HG03108 (cell line): ENCODE data around the gene METAP1.
"Not testable (repeated sequence)": the region's sequence is repeated elsewhere in the genome, so short reads cannot be mapped to it uniquely, and the experiment has no call there.

ENCODE experiments used
- ATAC-seq: cut with Tn5 transposase; IDR thresholded peaks from one replicate; pipeline ENCODE4 v1.9.1; 2021; ENCODE audit warnings: moderate library complexity; ENCODE audit not compliant: unreplicated experiment

Gene METAP1

GRCh38 chr4:99054428-99054994 lies 59.0 kb downstream of the METAP1 start:
- peak; percentile 67 for ATAC-seq

DNA sequence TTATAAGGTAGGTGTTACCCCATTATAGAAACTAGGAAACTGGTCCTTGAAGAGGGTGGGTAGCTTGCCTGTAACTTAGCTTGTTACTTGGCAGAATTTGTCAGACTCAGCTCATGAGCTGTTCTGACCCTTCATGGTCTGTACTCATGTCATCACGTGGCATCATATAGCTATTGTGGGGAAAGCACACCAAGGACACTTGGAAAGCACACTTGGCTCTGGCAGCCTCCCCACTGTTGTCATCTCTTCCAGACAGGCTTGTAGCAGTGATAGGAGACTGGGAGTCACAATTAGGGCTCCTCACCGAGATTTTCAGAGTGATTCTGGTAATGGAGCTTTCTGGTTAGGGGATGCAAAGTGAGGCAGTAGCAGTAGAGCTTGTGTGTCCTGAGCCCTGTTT lies 62.7 kb downstream of the METAP1 start:
- no peak for ATAC-seq

DNA sequence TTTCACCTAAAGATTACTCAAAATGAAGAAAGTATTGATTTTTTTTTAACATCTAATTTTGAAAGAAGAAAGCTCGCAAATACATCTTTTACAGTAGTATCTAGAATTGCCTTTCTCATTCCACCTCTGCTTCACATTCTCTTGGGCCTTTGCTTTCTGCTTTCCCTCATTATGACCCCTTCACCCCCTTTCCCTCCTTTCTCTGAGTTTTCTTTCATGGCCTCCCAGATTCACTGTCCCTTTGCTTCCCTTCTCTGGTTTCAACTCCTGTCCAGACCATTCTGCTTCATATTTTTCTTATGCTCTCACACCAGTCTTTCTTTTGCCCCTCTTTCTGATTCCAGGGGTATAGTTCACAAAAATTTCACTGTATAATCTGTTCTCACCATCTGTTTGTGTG lies 64.0 kb downstream of the METAP1 start:
- no peak for ATAC-seq

GRCh38 chr4:99061048-99061700 lies 65.7 kb downstream of the METAP1 start:
- no peak for ATAC-seq

DNA sequence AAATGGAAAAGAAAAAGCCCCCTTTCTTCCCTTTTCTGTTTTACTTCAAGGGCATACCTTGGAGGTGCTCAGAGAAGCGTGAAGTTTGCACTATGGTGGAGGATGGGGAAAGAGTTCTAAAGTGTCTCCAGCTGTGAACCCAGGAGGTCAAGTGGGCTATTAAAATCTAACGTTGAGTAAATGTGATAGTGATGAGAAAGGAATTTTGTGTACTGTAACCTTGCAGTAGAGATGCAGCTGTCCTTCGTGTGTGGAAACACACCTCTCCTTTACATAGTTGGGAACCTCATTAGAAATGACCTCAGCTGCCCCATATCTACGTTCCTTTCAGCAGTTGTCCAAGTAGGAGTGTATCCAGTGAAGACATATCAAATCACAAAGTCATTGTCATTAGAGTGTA lies 66.6 kb downstream of the METAP1 start:
- no peak for ATAC-seq

GRCh38 chr4:99065521-99065920 lies 70.0 kb downstream of the METAP1 start:
- ATAC-seq = not testable (repeated sequence)

DNA sequence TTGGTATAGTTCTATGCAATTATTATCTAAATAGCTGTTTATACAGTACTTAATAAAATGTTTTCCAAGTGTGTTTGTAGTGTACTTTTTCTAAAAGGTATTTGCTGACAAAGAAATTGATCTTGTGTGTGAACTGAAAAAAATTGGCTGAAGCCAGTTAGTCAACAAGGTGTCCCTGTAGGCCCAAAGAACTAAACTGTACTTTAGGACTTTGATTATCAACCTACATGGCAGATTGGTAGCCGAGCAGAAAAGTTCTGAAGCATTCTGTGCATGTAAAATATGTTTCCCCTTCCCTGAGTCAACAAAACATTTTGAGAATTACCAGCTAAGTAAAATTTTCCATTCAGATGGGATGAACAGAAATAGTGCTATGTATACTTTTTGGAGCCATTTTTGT lies 72.1 kb downstream of the METAP1 start:
- no peak for ATAC-seq

- no peak for ATAC-seq
These were observed 75.6 kb downstream of the METAP1 start for GRCh38 chr4:99071159-99071558.

GRCh38 chr4:99074816-99075215 lies 79.3 kb downstream of the METAP1 start:
- no peak for ATAC-seq

DNA sequence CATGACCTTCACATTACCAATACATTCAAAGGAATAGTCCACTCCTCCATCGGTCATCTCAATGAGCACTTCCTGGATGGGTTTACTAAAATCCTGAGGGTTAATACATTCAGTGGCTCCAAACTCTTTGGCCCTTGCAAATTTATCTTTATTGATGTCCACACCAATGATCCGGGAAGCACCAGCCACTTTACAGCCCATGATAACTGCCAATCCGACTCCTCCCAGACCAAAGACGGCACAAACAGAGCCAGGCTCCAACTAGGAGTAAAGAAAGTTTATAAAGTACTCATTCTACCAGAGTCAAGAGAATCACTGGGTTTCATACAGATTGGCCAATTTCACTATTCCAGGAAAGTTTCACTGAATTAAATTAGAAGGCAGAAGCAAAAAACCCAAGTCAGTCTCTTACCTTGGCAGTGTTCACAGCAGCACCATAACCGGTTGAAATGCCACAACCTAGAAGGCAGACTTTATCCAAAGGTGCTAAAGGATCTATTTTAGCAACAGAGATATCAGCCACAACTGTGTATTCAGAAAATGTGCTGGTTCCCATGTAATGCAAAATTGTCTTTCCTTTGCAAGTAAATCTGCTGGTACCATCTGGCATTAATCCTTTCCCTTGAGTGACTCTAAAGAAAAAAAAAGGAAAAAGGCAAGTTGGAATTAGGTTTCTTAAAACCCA lies 80.9 kb downstream of the METAP1 start:
- no peak for ATAC-seq

GRCh38 chr4:99077177-99077576 lies 81.7 kb downstream of the METAP1 start:
- ATAC-seq = no peak

DNA sequence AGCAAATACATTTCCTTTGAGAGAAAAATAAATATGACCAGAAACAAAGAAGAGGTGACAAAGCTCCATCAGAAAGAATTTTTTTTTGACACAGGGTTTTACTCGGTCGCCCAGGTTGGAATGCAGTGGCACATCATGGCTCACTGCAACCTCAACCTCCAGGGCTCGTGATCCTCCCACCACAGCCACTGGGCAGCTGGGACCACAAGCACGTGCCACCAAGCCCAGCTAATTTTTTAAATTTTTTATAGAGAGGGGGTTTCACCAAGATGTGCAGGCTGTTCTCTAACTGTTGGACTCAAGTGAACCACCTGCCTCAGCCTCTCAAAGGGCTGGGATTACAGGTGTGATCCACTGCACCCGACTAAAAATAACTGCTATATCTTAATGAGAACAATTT lies 82.8 kb downstream of the METAP1 start:
- no peak for ATAC-seq

DNA sequence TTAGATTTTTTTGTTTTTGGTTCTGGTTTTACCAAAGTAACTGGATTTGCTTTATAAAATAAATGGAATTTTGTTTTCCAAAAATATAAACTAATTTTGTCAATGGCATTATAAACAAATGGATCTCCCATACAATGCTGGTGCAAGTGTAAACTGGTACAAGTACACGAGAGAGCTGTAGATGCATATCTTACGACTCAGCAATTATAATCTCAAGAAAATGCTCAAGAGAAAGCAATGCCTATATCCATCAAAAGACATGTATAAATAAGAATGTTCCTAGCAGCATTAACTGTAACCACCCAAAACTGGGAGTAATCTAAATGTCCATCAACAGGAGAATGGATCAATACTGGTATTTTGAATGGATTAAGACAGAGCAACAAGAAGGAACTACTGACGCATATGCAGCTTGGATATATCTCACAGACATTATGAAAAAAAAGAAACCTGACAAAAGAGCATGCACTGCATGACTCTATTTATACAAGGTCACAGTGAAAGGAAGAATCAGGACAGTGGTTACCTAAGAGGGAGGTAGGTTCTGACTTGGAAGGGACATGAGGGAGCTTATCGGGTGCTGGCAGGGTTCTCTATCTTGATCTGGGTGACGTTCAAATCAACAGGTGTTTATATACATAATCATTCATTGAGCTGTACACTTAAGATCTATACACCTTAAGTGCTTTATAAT lies 83.6 kb downstream of the METAP1 start:
- no peak for ATAC-seq

DNA sequence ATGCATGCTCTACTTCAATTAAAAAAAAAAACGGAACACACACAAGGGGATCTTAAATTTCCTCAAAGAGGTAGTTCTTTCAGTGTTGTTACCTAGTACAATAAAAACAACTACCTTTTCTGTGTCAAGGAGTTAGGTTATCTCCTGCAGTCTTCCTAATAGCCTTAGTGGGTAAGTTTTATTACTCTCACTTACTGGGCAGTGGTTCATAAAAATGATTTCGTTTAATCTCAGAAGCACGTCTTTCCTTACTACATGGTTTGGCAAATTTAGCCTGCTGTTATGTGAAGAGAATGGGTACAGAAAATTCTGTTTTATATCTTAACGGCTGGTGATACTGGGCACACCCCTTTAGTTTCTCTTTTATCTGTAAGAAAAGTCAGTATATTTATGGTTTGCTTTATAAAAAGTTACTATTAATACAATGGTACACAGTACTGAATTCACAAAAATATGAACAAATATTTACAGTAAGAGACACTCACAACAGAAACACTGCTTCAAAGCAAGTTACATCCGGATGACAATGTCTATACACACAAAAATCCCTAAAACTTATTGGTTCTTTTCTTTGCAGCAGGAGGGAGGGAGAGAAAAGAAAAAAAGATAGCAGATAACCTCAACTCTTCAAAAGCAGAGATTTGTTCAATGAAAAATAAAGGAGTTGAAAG lies 84.2 kb downstream of the METAP1 start:
- ATAC-seq = no peak

DNA sequence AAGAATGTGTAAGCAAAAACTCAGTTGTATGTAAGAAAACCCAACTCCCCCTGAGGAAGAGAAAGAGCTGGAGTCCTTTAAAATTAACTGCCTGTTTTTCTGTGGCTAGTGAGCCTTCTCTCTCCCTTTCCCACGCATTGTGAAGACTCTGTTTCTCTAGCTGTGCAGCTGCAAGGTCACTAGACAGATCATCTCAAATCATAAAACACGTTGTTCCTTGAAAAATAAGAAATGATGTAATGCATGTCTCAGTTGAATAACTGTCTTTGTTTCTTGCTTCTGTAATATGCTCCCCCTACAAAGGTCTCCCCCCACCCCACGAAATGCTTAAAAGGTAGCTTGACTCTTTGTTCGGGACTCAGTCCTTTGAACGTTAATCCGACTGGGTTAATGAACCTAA lies 85.3 kb downstream of the METAP1 start:
- not testable (repeated sequence) for ATAC-seq

DNA sequence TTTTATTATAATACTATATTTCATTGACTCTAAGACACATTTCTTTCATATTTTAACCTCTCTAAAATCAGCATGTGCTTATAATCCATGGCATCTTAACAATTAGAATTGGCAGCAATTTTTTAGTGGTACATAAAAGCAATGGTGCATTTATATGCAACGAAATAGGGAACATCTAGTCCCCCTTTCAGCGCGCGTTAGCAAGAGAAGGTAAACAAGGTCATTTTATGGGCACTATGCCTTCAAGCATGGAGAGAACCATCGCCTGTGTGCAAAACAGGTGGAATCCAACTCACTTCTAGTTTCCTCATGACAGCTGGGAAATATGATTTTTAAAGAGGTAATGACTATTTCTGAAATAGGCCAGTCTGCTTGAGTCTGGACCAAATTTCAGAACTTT lies 86.7 kb downstream of the METAP1 start:
- no peak for ATAC-seq

- no peak for ATAC-seq
These were observed 89.1 kb downstream of the METAP1 start for GRCh38 chr4:99084595-99084994.

GRCh38 chr4:99088023-99088449 lies 92.5 kb downstream of the METAP1 start:
- peak; percentile 12 for ATAC-seq

DNA sequence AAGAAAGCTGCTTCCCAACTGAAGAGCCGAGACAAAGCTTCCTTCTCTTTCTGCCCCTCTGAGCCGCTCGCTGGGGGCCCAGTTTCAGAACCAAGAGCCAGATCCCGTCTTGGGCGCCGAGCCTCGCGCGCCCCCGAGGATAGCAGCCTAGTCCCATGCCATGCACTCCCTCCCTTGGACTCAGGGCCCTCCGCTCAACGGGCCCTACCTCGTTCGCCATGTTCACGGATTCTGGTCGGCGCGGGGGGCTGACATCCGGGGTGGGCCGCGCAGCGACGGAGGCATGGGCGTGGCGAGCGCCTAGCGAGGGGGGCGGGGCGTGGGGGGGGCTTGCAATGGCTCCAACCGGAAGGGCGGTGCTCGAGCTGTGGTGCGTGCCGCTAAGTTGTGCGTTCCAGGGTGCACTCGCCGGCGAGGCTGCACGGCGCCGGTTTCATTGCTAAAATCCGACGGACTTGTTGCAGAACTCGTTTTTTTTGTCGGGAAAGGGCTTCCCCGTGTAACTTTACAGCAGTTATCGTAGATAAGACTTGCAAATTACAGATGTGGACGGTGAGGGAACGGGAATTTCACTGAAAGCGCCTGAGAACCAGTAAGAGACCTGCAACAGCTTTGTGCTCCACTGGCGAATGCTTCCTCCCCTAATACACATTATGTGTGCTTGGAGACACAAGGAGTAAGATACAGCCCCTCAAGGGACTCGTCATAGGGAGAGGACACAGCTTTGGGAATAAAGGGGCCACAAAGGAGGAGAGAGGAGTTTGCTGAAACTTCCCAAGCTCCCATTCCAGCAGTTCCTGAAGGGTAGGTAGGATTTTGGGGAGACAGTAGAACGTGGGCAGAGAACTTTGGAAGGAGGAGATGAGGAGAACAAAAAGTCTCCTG lies 93.2 kb downstream of the METAP1 start, which contains the start of gene ADH5:
TSS of gene ADH5 (minus strand) at position 308 of the 885 bp plus-strand sequence. CDS start at position 220, 88 bp downstream.
- ATAC-seq = peak; percentile 91
